IMR-90 (cell line): Measurements from ENCODE around the gene AGAP2. TPM values are rescaled to one million over a fixed set of nuclear protein-coding genes. Genes with fewer than 3 reads are reported as not detected.

Experiments
- ATAC-seq: fragments of 200-7000 bp; cut with Tn5 transposase; 2 replicates; pipeline ENCODE4 v1.9.1; 2020; ENCODE audit warnings: low read depth, mild to moderate bottlenecking, moderate library complexity
- BruUV-seq: library from RNA; stranded (reverse); fragments of 400-500 nt; replicated peaks from 2 replicates; lab custom pipeline; 2021; lab: Mats Ljungman, UMichigan
- CTCF ChIA-PET: fragments of 300-600 bp; formaldehyde crosslinking; extraction: SDS; loops from one replicate; lab custom pipeline; 2021; ENCODE audit warnings: antibody characterized with exemption; lab: Yijun Ruan, JAX
- POLR2A ChIA-PET: fragments of 300-600 bp; sonication (Branson Sonifier 250); formaldehyde crosslinking; loops from one replicate; lab custom pipeline; 2022; ENCODE audit warnings: antibody characterized with exemption; ENCODE audit not compliant: unreplicated experiment; lab: Charles Lee
- DNase-seq: peaks from one replicate; pipeline ENCODE4 v3.0.0; 2013
- H2AFZ ChIP-seq: replicated peaks from 2 replicates; pipeline ENCODE3; 2013; ENCODE audit warnings: low read length, mild to moderate bottlenecking; ENCODE audit not compliant: poor library complexity
- H2AK5ac ChIP-seq: 2 replicates; pipeline ENCODE4 v1.6.1; 2013; ENCODE audit warnings: low read depth, low read length, inconsistent platforms
- H2AK9ac ChIP-seq: replicated peaks from 2 replicates; pipeline ENCODE3; 2013; ENCODE audit warnings: mild to moderate bottlenecking, low read depth, low read length, moderate library complexity; ENCODE audit not compliant: poor library complexity
- H2BK120ac ChIP-seq: 2 replicates; pipeline ENCODE4 v1.6.1; 2013; ENCODE audit warnings: low read depth, low read length, inconsistent platforms
- H2BK15ac ChIP-seq: 3 replicates; pipeline ENCODE4 v1.6.1; 2013; ENCODE audit warnings: low read depth, low read length, inconsistent platforms
- H2BK20ac ChIP-seq: 2 replicates; pipeline ENCODE4 v1.6.1; 2013; ENCODE audit warnings: low read depth, mild to moderate bottlenecking, inconsistent platforms, low read length, moderate library complexity
- H2BK5ac ChIP-seq: 2 replicates; pipeline ENCODE4 v1.6.1; 2013; ENCODE audit warnings: mild to moderate bottlenecking, low read depth, low read length, inconsistent platforms; ENCODE audit not compliant: poor library complexity, severe bottlenecking
- H3K14ac ChIP-seq: replicated peaks from 2 replicates; pipeline ENCODE4 v1.6.1; 2013; ENCODE audit warnings: low read depth, low read length, inconsistent platforms
- H3K18ac ChIP-seq: 2 replicates; pipeline ENCODE4 v1.6.1; 2013; ENCODE audit warnings: low read depth, low read length, control low read depth
- H3K23ac ChIP-seq: 2 replicates; pipeline ENCODE4 v1.6.1; 2013; ENCODE audit warnings: low read depth, low read length, inconsistent platforms
- H3K27ac ChIP-seq: 2 replicates; pipeline ENCODE4 v1.5.1; 2013; ENCODE audit warnings: mild to moderate bottlenecking, control low read depth, low read length; ENCODE audit not compliant: insufficient read depth
- H3K27me3 ChIP-seq: 2 replicates; pipeline ENCODE4 v1.6.1; 2013; ENCODE audit warnings: low read length; ENCODE audit not compliant: control insufficient read depth, insufficient read depth
- H3K36me3 ChIP-seq: 2 replicates; pipeline ENCODE4 v1.6.1; 2013; ENCODE audit warnings: low read length, mixed read lengths; ENCODE audit not compliant: control insufficient read depth, insufficient read depth
- H3K4ac ChIP-seq: 2 replicates; pipeline ENCODE4 v1.6.1; 2013; ENCODE audit warnings: low read depth, low read length, inconsistent platforms
- H3K4me1 ChIP-seq: 2 replicates; pipeline ENCODE4 v1.6.1; 2013; ENCODE audit warnings: low read length, mixed read lengths; ENCODE audit not compliant: control insufficient read depth, insufficient read depth
- H3K4me2 ChIP-seq: 2 replicates; pipeline ENCODE4 v1.6.1; 2013; ENCODE audit warnings: low read depth, mild to moderate bottlenecking, control low read depth, low read length, moderate library complexity
- H3K4me3 ChIP-seq: 2 replicates; pipeline ENCODE4 v1.5.1; 2013; ENCODE audit warnings: low read depth, mild to moderate bottlenecking, control low read depth, low read length, moderate library complexity; ENCODE audit not compliant: insufficient read depth
- H3K56ac ChIP-seq: 2 replicates; pipeline ENCODE4 v1.6.1; 2013; ENCODE audit warnings: low read length, inconsistent platforms; ENCODE audit not compliant: insufficient read depth; ENCODE audit errors: extremely low read depth
- H3K79me1 ChIP-seq, 2 experiments: 2 replicates each; pipeline ENCODE4 v1.6.1; 2013; ENCODE audit warnings: low read length in 2 of 2, inconsistent platforms in 1 of 2, low read depth in 1 of 2
- H3K9ac ChIP-seq: 2 replicates; pipeline ENCODE4 v1.6.1; 2013; ENCODE audit warnings: low read depth, low read length, control low read depth
- H3K9me1 ChIP-seq: 2 replicates; pipeline ENCODE4 v1.6.1; 2013; ENCODE audit warnings: low read length, inconsistent platforms; ENCODE audit not compliant: insufficient read depth
- H3K9me3 ChIP-seq: 2 replicates; pipeline ENCODE4 v1.6.1; 2013; ENCODE audit warnings: low read length; ENCODE audit not compliant: control insufficient read depth, insufficient read depth
- H4K20me1 ChIP-seq: 2 replicates; pipeline ENCODE4 v1.6.1; 2013; ENCODE audit warnings: low read length, inconsistent platforms; ENCODE audit not compliant: insufficient read depth
- H4K5ac ChIP-seq: 2 replicates; pipeline ENCODE4 v1.6.1; 2013; ENCODE audit warnings: mild to moderate bottlenecking, low read depth, low read length, control low read depth
- H4K8ac ChIP-seq, 2 experiments: 2 replicates each; pipeline ENCODE4 v1.6.1; 2013; ENCODE audit warnings: low read depth in 2 of 2, low read length in 2 of 2, control low read depth in 1 of 2, inconsistent platforms in 1 of 2
- H4K91ac ChIP-seq: 2 replicates; pipeline ENCODE4 v1.6.1; 2013; ENCODE audit warnings: low read depth, low read length, inconsistent platforms; ENCODE audit not compliant: insufficient read depth
- BHLHE40 ChIP-seq: fragments of 150-350 bp; IDR thresholded peaks from 2 replicates; pipeline ENCODE4 v1.6.1; 2016; ENCODE audit warnings: mild to moderate bottlenecking, low read depth, low read length
- CEBPB ChIP-seq: IDR thresholded peaks from 2 replicates; pipeline ENCODE4 v1.6.1; 2012; ENCODE audit warnings: low read depth, low read length, improper control_type of control experiment
- CHD1 ChIP-seq: IDR thresholded peaks from 2 replicates; pipeline ENCODE4 v1.6.1; 2012; ENCODE audit warnings: low read depth, low read length, improper control_type of control experiment
- CTCF ChIP-seq: conservative IDR thresholded peaks from 2 replicates; pipeline ENCODE4 v1.5.1; 2012; ENCODE audit warnings: mild to moderate bottlenecking, low read depth, low read length, improper control_type of control experiment
- ELK1 ChIP-seq: fragments of 150-350 bp; IDR thresholded peaks from 2 replicates; pipeline ENCODE4 v1.6.1; 2016; ENCODE audit warnings: low read depth, mild to moderate bottlenecking, low read length, moderate library complexity, borderline replicate concordance
- FOS ChIP-seq: fragments of 150-350 bp; IDR thresholded peaks from 2 replicates; pipeline ENCODE4 v1.6.1; 2016; ENCODE audit warnings: low read depth, low read length
- MAFK ChIP-seq: IDR thresholded peaks from 2 replicates; pipeline ENCODE4 v1.6.1; 2012; ENCODE audit warnings: low read depth, low read length, improper control_type of control experiment
- MAZ ChIP-seq: IDR thresholded peaks from 2 replicates; pipeline ENCODE4 v1.6.1; 2012; ENCODE audit warnings: low read depth, mild to moderate bottlenecking, low read length, improper control_type of control experiment, moderate library complexity, borderline replicate concordance
- MXI1 ChIP-seq: IDR thresholded peaks from 2 replicates; pipeline ENCODE4 v1.6.1; 2012; ENCODE audit warnings: low read depth, mild to moderate bottlenecking, low read length, moderate library complexity, borderline replicate concordance
- NFE2L2 ChIP-seq: fragments of 150-350 bp; IDR thresholded peaks from 2 replicates; pipeline ENCODE4 v1.6.1; 2016; ENCODE audit warnings: low read depth, mild to moderate bottlenecking, low read length
- POLR2A ChIP-seq: IDR thresholded peaks from 2 replicates; pipeline ENCODE4 v1.6.1; 2012; ENCODE audit warnings: mild to moderate bottlenecking, low read depth, low read length
- RAD21 ChIP-seq: IDR thresholded peaks from 2 replicates; pipeline ENCODE4 v1.6.1; 2012; ENCODE audit warnings: low read length, improper control_type of control experiment
- RCOR1 ChIP-seq: IDR thresholded peaks from 2 replicates; pipeline ENCODE4 v1.6.1; 2012; ENCODE audit warnings: mild to moderate bottlenecking, low read length, improper control_type of control experiment; ENCODE audit not compliant: insufficient replicate concordance
- RFX5 ChIP-seq: IDR thresholded peaks from 2 replicates; pipeline ENCODE4 v1.8.0; 2012; ENCODE audit warnings: low read depth, mild to moderate bottlenecking, low read length, moderate library complexity
- SMC3 ChIP-seq: fragments of 150-350 bp; IDR thresholded peaks from 2 replicates; pipeline ENCODE4 v1.6.1; 2016; ENCODE audit warnings: low read depth, mild to moderate bottlenecking, antibody characterized with exemption, low read length, moderate library complexity
- USF2 ChIP-seq: fragments of 150-350 bp; IDR thresholded peaks from 2 replicates; pipeline ENCODE4 v1.6.1; 2017; ENCODE audit warnings: mild to moderate bottlenecking, antibody characterized with exemption, low read length, low read depth
- dilution Hi-C: fragments of 300-500 bp; cut with HindIII; formaldehyde crosslinking; loops from one replicate; pipeline ENCODE4 v1.14.3; 2018; ENCODE audit warnings: low sequenced_read_pairs; ENCODE audit not compliant: unreplicated experiment
- in situ Hi-C: fragments of 300-500 bp; cut with MboI; formaldehyde crosslinking; loops from 3 replicates; pipeline ENCODE4 v1.14.3; 2019; ENCODE audit warnings: low sequenced_read_pairs, inconsistent platforms, mixed read lengths
- intact Hi-C: fragments of 100-400 bp; cut with micrococcal nuclease; formaldehyde crosslinking; loops from 2 replicates; pipeline ENCODE4 v1.10.0; 2022
- polyA plus RNA-seq, 3 experiments: library from polyadenylated mRNA; depleted of rRNA; stranded (reverse); fragments of >200 nt; gene quantifications; 2 replicates each; pipeline ENCODE4 v1.2.3, GENCODE V29; 2012; ENCODE audit warnings: low replicate concordance in 1 of 3
- total RNA-seq: library from RNA; depleted of rRNA; stranded (reverse); fragments of >200 nt; gene quantifications from 2 replicates; pipeline ENCODE4 v1.2.3, GENCODE V29; 2012

Gene AGAP2
- total and polyA plus RNA-seq, 2 of the 4 experiments (the other 2 are of a cell fraction): 0.03 to 0.18 TPM

GRCh38 chr12:57767305-57767698 lies 28.8 kb upstream of the AGAP2 start:
- CTCF ChIA-PET: interaction anchor here (0.7 to 2.0 kb wide), 2 partner anchors 11 to 16 kb away, joined by 3 to 6 read pairs; partner anchors contain the start of gene TSFM
- H3K9ac ChIP-seq: no peak overlapping the region
- POLR2A ChIA-PET: no interaction called here

More at GRCh38 chr12:57767305-57767698, 28.8 kb upstream of the AGAP2 start:
- H3K4me3 ChIP-seq: no peak overlapping the region
- H4K91ac ChIP-seq: no peak overlapping the region
- H4K8ac ChIP-seq: no peak overlapping the region
- peaks cover 2% of the 10 kb centered on the region; the same call in 1 of the 2 replicates for H3K9me3 ChIP-seq
- peaks cover 43% of the 10 kb centered on the region for H3K27me3 ChIP-seq
- no peak for TF ChIP-seq NFE2L2
- no peak for TF ChIP-seq MAZ
- no peak for TF ChIP-seq CTCF
- TF ChIP-seq CHD1: no peak
- TF ChIP-seq MXI1: no peak
- no peak for TF ChIP-seq MAFK
- TF ChIP-seq CEBPB: no peak
- TF ChIP-seq FOS: no peak
- no peak for TF ChIP-seq BHLHE40
- TF ChIP-seq POLR2A: no peak
- no peak for TF ChIP-seq RFX5
- no peak for TF ChIP-seq USF2
- TF ChIP-seq RAD21: no peak
- TF ChIP-seq SMC3: no peak
- TF ChIP-seq ELK1: no peak
- no peak for TF ChIP-seq RCOR1
- DNase-seq: no peak
- H2AK5ac ChIP-seq: no peak overlapping the region
- no peak overlapping the region for H2BK15ac ChIP-seq
- peaks cover 1% of the 10 kb centered on the region; the same call in 1 of the 2 replicates for H3K36me3 ChIP-seq
- H2BK20ac ChIP-seq: no peak overlapping the region
- H3K23ac ChIP-seq: no peak overlapping the region
- peaks cover 11% of the 10 kb centered on the region; the same call in 1 of the 2 replicates for H3K4me1 ChIP-seq
- no peak overlapping the region for H3K18ac ChIP-seq
- no peak overlapping the region for H2BK120ac ChIP-seq
- no peak overlapping the region for H3K27ac ChIP-seq
- in situ Hi-C loops (no loop called here), dilution Hi-C loops (no loop called here), intact Hi-C loops (no loop called here)
- no peak overlapping the region for H2AK9ac ChIP-seq
- H3K56ac ChIP-seq: no peak overlapping the region
- H2BK5ac ChIP-seq: no peak overlapping the region
- no peak overlapping the region for H2AFZ ChIP-seq
- H3K4ac ChIP-seq: no peak overlapping the region
- H4K5ac ChIP-seq: no peak overlapping the region
- H3K14ac ChIP-seq: no peak overlapping the region
- H3K9me1 ChIP-seq: peaks cover 9% of the 10 kb centered on the region
- no peak for ATAC-seq
- H3K79me1 ChIP-seq: peaks cover 10 to 14% of the 10 kb centered on the region in 2 experiments; a peak in 3 of 4 replicates
- BruUV-seq: no TSS peak
- no peak overlapping the region for H3K4me2 ChIP-seq
- no peaks in the 10 kb centered on the region for H4K20me1 ChIP-seq
